Stromal cell of bone marrow (primary cell): ENCODE results near the gene DAO.
A peak's percentile ranks its signal among the peaks of the same experiment; 100 is the strongest.
"Not testable (repeated sequence)": the region's sequence is repeated elsewhere in the genome, so short reads cannot be mapped to it uniquely, and the experiment has no call there.

Experiments used
- DNase-seq: peaks from one replicate; pipeline ENCODE4 v3.0.0-alpha.2; 2012; ENCODE audit warnings: low read depth

Gene DAO

DNA sequence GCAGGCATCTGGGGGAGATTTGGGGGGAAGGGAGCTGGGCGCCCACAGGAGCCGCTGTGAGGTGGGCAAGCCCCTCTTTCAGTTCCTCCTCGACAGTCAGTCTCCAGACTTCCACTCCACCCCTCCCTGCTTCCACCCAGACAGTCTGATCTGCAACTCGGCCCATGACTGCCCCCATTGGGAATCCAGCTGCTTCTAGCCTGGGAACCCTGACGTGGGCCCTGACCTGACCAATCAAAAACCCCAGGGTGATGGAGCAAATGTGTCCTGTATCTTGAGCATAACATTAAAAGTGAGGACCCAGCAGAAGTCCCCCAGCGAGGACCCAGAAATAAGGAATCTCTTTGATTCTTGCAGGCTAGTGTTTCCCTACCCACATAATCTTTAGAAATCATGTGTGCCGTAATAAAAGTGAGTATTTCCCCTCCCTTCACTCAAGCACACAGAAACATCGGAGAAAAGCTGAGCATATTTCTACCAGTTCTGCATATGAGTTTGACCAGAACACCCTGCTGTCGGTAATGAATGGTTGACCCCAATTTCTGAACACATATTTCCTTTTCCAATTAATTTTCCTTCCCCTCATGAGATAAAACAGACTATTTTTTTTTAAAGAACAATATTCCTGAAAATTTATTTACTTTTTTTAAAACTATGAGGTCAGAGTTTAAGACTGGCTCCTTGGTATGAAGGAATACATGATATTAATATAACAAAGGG, 28.9 kb upstream of the DAO start:
- peak; percentile 75 for DNase-seq

DNA sequence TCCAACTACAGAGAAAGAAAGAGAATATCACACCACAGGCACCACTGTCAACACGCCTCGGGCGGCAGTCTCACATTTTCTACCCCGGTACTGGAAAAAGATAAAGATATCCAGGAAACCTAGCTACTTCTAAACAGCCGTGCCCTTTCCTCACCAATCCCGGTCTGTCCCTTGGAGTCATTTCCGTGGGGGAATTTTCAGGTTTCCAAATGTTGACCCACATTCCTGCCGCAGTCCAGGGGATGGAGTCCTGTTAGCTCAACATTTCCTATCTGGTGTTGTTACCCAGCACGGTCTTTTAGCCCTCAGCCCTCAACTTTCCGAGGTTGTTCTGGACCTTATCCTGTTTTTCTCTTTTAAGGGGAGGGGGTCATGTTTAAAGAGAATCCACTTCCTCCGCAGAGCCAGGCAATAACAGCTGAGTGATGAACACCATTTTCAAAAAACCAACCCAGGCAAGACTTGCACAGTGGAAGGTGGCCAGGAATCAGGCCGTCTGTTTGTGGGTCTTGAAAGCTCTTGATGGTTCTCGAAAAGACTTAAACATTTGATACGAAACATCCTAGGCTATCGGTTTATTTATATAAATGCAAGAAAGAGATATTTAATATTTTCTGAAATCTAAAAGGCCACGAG, 27.1 kb upstream of the DAO start:
- no peak for DNase-seq

DNA sequence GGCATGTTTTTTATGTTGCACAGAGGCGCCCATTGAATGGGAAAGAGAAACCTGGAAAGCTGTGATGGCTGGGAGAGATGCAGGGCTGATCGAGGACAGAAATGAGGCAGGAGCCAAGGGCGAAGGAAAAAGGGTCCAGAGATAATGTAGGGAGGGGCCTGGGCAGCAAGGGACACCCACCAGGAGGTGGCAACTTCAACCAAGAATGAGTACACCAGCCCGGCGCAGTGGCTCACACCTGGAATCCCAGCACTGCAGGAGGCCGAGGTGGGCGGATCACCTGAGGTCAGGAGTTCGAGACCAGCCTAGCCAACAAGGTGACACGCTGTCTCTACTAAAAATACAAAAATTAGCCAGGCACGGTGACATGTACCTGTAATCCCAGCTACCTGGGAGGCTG, 26.5 kb upstream of the DAO start:
- no peak for DNase-seq

DNA sequence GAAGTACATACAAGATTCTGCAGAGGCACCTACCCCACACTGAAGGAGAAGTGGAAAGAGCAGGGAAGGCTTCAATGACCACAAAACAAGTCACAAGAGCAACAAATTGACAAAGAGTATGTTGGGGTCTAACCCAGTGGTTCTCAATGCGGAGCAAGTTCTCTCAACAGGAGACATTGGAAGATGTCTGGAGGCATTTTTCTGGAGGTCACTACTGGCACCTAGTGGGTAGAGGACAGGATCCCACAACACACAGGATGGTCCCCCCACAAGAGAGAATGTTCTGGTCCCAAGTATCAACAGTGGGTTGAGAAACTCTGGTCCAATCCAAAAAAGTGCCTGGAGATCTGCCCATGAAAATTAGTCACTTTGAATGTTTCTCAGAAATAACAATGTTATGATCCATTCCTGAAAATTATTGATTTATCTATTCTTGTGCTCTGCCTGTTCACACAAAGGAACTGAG, 25.9 kb upstream of the DAO start:
- DNase-seq = peak; percentile 95

- DNase-seq = peak; percentile 98
These were observed 25.2 kb upstream of the DAO start for GRCh38 chr12:108854451-108855283.

DNA sequence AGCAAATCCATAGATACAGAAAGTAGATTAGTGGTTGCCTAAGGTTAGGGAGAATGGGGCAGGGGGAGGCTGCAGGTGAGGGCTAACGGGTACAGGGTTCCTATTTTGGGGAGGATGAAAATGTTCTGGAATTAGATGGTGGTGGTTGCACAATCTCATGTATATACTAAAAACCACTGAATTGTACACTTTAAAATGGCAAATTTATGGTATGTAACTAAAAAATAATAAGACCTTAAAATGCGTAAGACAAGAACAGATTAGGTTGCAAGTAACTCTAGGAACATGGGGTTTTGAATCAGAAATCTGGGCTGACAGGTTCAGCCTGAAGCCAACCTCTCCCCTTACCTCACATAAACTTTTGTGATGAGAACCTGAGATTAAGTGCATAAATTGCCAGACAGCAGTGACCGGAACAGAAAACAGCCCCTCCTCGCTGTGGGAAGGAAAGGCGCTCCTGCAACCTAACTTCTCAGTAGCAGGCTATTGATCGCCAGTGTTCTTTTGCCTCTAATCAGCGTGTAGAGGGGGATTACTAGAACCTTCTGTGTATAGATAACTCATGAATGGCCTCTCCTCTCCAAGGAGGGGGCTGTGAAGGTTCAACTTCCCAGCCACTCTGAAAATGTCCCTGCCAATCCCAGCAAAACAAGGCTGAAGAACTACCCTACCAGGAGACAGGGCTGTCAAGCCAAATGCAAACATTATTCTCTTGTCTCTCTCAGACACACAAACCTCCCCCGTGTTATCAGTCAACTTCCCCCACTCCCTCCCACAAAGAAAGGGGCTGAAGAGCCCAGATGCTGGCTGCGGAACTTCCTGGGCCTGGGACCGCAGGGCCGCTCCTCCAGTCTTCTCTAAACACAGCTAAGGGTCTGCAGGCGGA, 24.4 kb upstream of the DAO start:
- DNase-seq = no peak

- DNase-seq = no peak
These were observed 23.8 kb upstream of the DAO start for GRCh38 chr12:108856170-108856427.

GRCh38 chr12:108856428-108857157, 23.3 kb upstream of the DAO start:
- DNase-seq = no peak

- DNase-seq = no peak
These were observed 22.8 kb upstream of the DAO start for GRCh38 chr12:108857158-108857407.

- no peak for DNase-seq
These were observed 21.4 kb upstream of the DAO start for GRCh38 chr12:108858311-108859074.

- DNase-seq = not testable (repeated sequence)
These were observed 20.6 kb upstream of the DAO start for GRCh38 chr12:108859141-108859922.

DNA sequence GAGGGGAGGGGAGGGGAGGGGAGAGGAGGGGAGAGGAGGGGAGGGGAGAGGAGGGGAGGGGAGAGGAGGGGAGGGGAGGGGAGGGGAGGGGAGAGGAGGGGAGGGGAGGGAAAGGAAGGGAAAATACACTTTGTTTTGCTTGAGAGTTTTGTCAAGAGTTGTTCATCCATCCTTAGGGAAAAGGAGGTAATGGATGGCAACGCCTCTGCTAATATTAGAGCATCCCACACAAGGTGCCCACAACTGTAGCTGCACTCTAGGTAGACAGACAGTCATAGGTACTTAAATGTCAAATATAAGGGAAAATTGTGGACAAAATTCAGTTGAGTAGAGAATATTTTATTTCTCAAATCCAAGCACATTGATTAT, 20.0 kb upstream of the DAO start:
- DNase-seq = no peak

DNA sequence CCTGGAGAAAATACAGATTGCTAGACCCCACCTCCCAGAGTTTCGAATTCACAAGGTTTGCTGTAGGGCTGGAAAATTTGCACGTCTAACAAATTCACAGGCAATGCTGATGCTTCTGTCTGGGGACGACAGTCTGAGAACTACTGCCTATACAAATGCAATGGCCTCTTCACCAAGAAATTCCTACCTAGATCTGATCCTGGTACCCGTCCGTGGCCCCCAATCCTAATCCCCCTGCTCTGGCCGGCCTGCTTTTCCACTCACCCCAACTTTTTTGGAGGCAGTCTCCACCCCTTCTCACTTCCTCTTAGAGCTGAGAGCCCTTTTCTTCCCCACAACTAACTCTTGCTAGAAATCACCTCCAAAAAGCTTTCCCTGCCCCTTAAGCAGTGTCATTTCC, 19.4 kb upstream of the DAO start:
- DNase-seq = no peak

- no peak for DNase-seq
These were observed 17.9 kb upstream of the DAO start for GRCh38 chr12:108861878-108862587.

DNA sequence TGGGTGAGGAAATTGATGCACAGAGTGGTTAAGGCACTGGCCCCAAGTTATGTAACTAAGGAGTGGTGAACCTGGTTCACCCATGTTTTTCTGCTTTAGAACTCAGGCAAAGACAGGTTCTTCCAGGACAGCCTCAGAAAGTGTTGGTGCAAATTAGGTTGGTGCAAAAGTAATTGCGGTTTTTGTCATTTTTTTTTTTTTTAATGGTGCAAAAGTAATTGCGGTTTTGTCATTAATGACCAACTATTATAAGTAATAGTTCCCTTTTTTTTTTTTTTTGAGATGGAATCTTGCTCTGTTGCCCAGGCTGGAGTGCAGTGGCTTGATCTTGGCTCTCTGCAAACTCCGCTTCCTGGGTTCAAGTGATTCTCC, 17.3 kb upstream of the DAO start:
- no peak for DNase-seq

- DNase-seq = no peak
These were observed 14.7 kb upstream of the DAO start for GRCh38 chr12:108865169-108865568.

GRCh38 chr12:108866083-108866482, 13.8 kb upstream of the DAO start:
- DNase-seq = not testable (repeated sequence)

DNA sequence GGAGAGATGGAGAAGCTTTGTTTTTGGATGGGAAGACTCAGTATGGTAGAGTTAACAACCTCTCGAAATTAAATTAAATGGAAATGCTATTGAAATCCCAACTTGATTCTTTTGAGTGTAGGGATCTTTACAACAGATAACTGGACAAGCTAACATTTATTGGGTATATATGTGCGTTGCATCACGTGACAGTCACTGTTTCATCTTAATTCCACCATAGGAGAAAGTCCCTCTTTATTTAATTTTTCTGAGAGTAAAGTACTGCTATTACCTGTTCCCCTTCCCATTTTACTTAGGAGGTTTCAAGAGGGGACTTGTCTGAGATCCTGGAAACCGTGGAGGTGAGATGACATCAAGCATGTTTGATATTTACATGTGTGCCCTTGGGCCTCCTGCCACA, 11.1 kb upstream of the DAO start:
- DNase-seq = no peak

DNA sequence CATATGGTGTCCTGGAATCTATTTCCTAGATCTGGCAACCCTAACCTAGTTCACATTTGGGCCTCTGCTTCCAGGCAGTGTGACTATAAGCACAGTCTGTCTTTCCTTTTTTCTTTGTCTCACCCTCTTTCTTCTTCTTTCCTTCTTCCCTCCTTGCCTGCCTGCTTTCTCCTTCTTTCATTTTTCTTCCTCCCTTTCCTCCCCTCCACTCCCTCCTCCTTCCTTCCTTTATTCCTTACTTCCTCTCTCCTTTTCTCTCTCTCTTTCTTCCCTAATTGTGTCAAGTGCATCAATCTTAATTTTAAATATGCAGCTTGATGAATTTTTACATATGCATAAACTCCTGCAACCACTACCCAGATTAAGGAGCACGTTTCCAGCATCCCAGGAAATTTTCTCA, 4.6 kb upstream of the DAO start:
- DNase-seq = no peak
